Measurements from ENCODE around the gene SNCB. TPM values are rescaled to one million over a fixed set of nuclear protein-coding genes. Genes with fewer than 3 reads are reported as not detected.

The SNCB gene
- total and polyA plus RNA-seq, 2 of the 13 experiments (the other 11 are each of a cell fraction or from before 2014, with no cell fraction given), result not detected

- TF ChIP-seq, protein P1, sequence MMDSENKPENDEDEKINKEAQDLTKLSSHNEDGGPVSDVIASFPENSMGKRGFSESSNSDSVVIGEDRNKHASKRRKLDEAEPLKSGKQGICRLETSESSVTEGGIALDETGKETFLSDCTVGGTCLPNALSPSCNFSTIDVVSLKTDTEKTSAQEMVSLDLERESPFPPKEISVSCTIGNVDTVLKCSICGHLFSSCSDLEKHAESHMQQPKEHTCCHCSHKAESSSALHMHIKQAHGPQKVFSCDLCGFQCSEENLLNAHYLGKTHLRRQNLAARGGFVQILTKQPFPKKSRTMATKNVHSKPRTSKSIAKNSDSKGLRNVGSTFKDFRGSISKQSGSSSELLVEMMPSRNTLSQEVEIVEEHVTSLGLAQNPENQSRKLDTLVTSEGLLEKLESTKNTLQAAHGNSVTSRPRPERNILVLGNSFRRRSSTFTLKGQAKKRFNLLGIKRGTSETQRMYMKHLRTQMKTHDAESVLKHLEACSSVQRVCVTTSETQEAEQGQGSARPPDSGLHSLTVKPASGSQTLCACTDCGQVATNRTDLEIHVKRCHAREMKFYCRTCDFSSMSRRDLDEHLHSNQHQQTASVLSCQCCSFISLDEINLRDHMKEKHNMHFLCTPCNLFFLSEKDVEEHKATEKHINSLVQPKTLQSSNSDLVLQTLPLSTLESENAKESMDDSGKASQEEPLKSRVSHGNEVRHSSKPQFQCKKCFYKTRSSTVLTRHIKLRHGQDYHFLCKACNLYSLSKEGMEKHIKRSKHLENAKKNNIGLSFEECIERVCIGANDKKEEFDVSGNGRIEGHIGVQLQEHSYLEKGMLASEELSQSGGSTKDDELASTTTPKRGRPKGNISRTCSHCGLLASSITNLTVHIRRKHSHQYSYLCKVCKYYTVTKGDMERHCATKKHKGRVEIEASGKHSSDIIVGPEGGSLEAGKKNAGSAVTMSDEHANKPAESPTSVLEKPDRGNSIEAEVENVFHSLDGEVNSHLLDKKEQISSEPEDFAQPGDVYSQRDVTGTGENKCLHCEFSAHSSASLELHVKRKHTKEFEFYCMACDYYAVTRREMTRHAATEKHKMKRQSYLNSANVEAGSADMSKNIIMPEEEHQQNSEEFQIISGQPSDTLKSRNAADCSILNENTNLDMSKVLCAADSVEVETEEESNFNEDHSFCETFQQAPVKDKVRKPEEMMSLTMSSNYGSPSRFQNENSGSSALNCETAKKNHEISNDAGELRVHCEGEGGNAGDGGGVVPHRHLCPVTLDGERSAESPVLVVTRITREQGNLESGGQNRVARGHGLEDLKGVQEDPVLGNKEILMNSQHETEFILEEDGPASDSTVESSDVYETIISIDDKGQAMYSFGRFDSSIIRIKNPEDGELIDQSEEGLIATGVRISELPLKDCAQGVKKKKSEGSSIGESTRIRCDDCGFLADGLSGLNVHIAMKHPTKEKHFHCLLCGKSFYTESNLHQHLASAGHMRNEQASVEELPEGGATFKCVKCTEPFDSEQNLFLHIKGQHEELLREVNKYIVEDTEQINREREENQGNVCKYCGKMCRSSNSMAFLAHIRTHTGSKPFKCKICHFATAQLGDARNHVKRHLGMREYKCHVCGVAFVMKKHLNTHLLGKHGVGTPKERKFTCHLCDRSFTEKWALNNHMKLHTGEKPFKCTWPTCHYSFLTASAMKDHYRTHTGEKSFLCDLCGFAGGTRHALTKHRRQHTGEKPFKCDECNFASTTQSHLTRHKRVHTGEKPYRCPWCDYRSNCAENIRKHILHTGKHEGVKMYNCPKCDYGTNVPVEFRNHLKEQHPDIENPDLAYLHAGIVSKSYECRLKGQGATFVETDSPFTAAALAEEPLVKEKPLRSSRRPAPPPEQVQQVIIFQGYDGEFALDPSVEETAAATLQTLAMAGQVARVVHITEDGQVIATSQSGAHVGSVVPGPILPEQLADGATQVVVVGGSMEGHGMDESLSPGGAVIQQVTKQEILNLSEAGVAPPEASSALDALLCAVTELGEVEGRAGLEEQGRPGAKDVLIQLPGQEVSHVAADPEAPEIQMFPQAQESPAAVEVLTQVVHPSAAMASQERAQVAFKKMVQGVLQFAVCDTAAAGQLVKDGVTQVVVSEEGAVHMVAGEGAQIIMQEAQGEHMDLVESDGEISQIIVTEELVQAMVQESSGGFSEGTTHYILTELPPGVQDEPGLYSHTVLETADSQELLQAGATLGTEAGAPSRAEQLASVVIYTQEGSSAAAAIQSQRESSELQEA (CRISPR knock-in tag; IDR thresholded peaks at IDR 0.05; ENCODE audit: not compliant biosample characterization), result no peak
- TF ChIP-seq ZNF678 (CRISPR knock-in tag; IDR thresholded peaks at IDR 0.05), result no peak
- TF ChIP-seq ZNF737 (CRISPR knock-in tag; IDR thresholded peaks at IDR 0.05; ENCODE audit: borderline replicate concordance), result no peak
- TF ChIP-seq MAFK (conservative IDR thresholded peaks at IDR 0.05 in 1 of 2, IDR thresholded peaks at IDR 0.05 in 1 of 2; ENCODE audit: low read length in 2 of 2), result no peak
- no peak for TF ChIP-seq ZNF296 (CRISPR knock-in tag; conservative IDR thresholded peaks at IDR 0.05)
- TF ChIP-seq KLF11 (CRISPR knock-in tag; IDR thresholded peaks at IDR 0.05), result no peak
- TF ChIP-seq HNRNPH1 (optimal IDR thresholded peaks at IDR 0.05; ENCODE audit: low read depth, low read length), result no peak
- no peak for TF ChIP-seq ZBTB1 (CRISPR knock-in tag; IDR thresholded peaks at IDR 0.05; ENCODE audit: borderline replicate concordance)
- no peak for TF ChIP-seq ZNF446 (CRISPR knock-in tag; IDR thresholded peaks at IDR 0.05)
- TF ChIP-seq TAF1 (CRISPR knock-in tag; IDR thresholded peaks at IDR 0.05), result no peak
- TF ChIP-seq ZNF83 (CRISPR knock-in tag; IDR thresholded peaks at IDR 0.05; ENCODE audit: borderline replicate concordance), result no peak
- TF ChIP-seq ZHX1 (CRISPR knock-in tag; IDR thresholded peaks at IDR 0.05; ENCODE audit: low read depth), result no peak
- no peak for TF ChIP-seq SMARCC2 (IDR thresholded peaks at IDR 0.05)
- no peak for TF ChIP-seq ZNF816 (CRISPR knock-in tag; IDR thresholded peaks at IDR 0.05; ENCODE audit: borderline replicate concordance)
- no peak for TF ChIP-seq ZNF256 (CRISPR knock-in tag; conservative IDR thresholded peaks at IDR 0.05)
- TF ChIP-seq, protein P2, sequence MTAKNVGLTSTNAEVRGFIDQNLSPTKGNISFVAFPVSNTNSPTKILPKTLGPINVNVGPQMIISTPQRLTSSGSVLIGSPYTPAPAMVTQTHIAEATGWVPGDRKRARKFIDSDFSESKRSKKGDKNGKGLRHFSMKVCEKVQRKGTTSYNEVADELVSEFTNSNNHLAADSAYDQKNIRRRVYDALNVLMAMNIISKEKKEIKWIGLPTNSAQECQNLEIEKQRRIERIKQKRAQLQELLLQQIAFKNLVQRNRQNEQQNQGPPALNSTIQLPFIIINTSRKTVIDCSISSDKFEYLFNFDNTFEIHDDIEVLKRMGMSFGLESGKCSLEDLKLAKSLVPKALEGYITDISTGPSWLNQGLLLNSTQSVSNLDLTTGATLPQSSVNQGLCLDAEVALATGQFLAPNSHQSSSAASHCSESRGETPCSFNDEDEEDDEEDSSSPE (CRISPR knock-in tag; IDR thresholded peaks at IDR 0.05), result peak; percentile 39; the same call in 1 of the 2 replicates
- peak; percentile 74; the same call in 1 of the 2 replicates for TF ChIP-seq ZBTB7A (CRISPR knock-in tag; IDR thresholded peaks at IDR 0.05)
- no peak for TF ChIP-seq FOXP1 (IDR thresholded peaks at IDR 0.05)
- no peak for TF ChIP-seq FOXP1 (CRISPR knock-in tag; IDR thresholded peaks at IDR 0.05)
These were observed 47.0 kb upstream of the SNCB start (continued) for GRCh38 chr5:176677209-176677939.
